HG03439 (cell line): ENCODE results near the gene GPR84.
"Not testable (repeated sequence)": the region's sequence is repeated elsewhere in the genome, so short reads cannot be mapped to it uniquely, and the experiment has no call there.

Source experiments
- ATAC-seq: cut with Tn5 transposase; IDR thresholded peaks from one replicate; pipeline ENCODE4 v1.9.1; 2021; ENCODE audit warnings: mild to moderate bottlenecking, moderate library complexity; ENCODE audit not compliant: unreplicated experiment

Gene GPR84

GRCh38 chr12:54330442-54330841 is 33.8 kb downstream of the GPR84 start:
- ATAC-seq: no peak

GRCh38 chr12:54329759-54330158 is 34.5 kb downstream of the GPR84 start:
- ATAC-seq: no peak

DNA sequence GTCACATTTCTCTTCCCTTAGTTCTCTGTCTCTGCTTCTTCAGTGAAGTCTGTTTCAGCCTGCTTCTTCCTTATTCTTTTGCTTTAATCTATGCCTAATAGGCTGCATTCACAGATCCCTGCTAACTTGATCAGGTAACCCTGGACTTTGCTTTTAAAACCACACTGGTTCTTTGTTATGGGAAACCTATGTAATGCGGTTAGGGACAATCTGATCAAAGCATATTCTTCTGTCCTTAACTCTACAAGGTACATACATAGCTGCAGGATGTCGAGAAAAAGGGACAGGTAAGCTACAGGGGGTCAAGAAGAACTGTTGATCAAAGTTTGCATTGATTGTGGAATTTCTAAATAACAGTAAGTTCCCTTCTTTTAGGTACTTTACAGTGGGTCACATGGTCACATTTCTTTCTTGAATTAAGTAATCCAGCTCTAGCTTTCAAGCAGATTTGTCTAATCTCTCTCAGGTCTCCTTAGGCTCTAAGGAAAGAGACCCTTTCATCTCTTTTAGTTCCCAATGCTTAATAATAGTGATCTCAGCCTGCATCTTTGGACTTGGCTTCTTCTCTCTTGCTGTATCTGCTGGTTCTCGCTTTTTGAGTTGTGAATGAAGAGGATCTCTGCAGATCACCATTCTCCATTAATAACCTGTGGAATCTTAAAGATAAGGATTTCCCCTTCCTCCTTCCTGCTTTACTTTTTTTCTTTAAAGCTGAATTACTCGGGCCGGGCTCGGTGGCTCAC is 35.5 kb downstream of the GPR84 start:
- no peak for ATAC-seq

DNA sequence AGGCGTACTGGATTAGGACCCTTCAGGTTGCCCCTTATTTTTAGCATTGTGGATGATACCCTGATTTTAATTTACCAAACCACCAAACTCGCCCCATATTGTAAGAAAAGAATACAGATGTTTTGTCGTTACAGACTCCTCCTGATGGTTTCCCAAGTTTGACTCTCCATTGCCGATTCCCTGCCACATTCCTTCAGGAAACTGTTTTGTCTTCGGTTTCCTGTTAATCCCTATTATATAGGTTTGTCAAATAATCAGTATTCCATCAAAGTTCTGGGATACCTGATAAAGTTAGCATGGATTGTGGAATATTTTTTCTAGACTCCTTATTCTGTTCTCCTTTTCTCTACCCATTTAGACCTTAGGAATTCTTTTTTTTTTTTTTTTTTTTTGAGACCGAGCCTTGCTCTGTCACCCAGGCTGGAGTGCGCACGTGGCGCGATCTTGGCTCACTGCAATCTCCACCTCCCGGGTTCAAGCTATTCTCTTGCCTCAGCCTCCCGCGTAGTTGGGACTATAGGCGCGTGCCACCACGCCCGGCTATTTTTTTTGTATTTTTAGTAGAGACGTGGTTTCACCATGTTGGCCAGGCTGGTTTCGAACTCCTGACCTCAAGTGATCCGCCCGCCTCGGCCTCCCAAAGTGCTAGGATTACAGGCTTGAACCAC is 38.7 kb downstream of the GPR84 start:
- not testable (repeated sequence) for ATAC-seq

DNA sequence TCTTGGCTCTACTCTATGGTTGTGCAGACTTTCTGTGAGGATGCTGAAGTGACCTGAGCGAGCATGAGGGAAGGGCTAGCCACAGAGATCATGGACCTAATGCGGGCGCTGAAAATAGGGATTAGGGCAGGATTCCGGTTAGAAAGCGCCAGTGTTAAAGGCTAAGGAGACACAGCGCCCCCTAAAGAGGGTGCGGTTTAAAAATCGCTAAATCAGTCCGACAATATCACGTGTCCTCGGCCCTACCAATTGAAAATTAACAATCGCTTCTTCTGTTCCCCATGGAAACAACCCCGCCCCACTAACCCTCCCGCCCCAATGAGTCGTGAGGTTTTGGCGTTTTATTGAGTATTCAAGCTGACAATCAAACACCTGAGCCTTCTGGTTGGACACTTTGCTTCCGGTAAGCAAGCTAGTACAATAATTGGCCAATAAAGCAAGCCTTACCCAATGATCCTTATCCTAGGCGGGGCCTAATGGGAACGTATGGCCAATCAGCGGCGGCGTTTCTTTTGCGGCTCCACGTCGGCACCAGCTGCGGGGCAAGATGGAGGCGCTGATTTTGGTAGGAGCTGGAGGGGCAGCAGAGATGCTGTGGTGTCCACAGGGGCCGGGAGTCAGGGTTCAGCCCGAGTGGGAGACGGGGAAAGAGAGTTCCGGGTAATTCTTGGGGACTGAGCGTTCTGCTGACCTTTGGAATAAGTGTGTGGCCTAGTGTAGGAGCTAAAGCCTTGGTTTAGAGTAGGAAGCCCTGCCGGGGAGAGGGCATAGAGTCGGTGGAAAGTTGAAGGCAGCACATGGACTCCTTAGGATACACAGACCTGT is 39.5 kb downstream of the GPR84 start, which contains the start of gene COPZ1:
Gene COPZ1 (plus strand): TSS at position 515 of the 825 bp plus-strand sequence. CDS start 33 bp downstream, at position 548.
- peak; percentile 99 for ATAC-seq

- no peak for ATAC-seq
Measured at GRCh38 chr12:54321363-54321762, 42.9 kb downstream of the GPR84 start.
